Omental fat pad (tissue), 4 donors: ENCODE data around the gene ARL15. TPM values are rescaled to one million over a fixed set of nuclear protein-coding genes. Genes with fewer than 3 reads are reported as not detected.

ENCODE experiments used
- ATAC-seq: fragments of 150-250 bp; one replicate; pipeline ENCODE4 v1.9.1; 2016; ENCODE audit warnings: mild to moderate bottlenecking, moderate library complexity; ENCODE audit not compliant: low FRiP score
- DNase-seq: peaks from one replicate; pipeline ENCODE4 v3.0.0-alpha.2; 2019; ENCODE audit warnings: low spot score
- total RNA-seq, 4 donors: library from RNA; depleted of rRNA; stranded (reverse); fragments of >200 nt; gene quantifications; one replicate each; pipeline ENCODE4 v1.1.0, GENCODE V29; 2016
- TF ChIP-seq, protein P1 (sequence below), 3 donors: fragments of 450-650 bp; IDR thresholded peaks; one replicate each; pipeline ENCODE4 v1.5.1; 2016 to 2017; ENCODE audit warnings: antibody characterized with exemption in 3 of 3, mild to moderate bottlenecking in 3 of 3, moderate library complexity in 2 of 3

Gene ARL15
- total RNA-seq, 4 donors from 2014 or later = 18.9 to 39.2 (median 29.9) TPM

DNA sequence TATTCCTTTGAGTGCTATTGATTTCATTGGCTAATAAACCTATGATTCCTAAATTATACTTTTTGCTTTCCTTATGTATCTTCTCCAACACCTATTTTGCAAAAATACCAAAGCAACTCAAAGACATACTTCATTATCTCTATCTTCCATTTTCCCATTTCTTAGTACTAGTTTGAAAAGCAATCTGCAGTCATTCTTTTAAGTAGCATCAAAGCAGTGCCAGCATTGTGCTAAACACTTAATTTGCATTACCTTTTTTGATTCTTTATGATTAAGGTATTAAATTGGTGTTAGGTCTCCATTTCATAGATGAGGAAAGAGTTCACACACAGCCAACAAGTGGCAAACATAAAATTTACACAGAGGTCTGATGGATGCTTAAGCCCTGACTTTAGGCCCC lies 330.3 kb downstream of the ARL15 start:
- ATAC-seq = no peak
- no peak for DNase-seq
- TF ChIP-seq, protein P1, sequence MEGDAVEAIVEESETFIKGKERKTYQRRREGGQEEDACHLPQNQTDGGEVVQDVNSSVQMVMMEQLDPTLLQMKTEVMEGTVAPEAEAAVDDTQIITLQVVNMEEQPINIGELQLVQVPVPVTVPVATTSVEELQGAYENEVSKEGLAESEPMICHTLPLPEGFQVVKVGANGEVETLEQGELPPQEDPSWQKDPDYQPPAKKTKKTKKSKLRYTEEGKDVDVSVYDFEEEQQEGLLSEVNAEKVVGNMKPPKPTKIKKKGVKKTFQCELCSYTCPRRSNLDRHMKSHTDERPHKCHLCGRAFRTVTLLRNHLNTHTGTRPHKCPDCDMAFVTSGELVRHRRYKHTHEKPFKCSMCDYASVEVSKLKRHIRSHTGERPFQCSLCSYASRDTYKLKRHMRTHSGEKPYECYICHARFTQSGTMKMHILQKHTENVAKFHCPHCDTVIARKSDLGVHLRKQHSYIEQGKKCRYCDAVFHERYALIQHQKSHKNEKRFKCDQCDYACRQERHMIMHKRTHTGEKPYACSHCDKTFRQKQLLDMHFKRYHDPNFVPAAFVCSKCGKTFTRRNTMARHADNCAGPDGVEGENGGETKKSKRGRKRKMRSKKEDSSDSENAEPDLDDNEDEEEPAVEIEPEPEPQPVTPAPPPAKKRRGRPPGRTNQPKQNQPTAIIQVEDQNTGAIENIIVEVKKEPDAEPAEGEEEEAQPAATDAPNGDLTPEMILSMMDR (IDR thresholded peaks at IDR 0.05) = no peak

DNA sequence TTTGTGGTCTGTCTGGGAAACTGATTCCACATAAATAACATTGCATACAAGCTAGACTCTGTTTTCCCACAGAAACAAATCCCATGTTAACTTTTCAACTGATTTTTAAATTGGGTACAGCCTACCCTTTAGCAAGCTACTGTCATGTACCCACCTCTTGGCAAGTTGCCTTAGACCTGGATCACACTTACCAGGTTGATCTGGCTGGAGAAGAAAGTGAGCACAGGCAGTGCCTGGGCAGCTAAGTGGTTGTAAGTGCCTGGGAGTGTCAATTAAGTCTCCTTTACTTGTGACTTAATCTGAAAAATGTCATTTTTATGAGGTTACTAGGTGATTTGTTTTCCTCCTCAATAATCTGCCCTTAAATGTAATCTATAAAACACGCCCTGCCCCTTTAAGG lies 336.4 kb downstream of the ARL15 start:
- ATAC-seq (no peak), DNase-seq (no peak)
- TF ChIP-seq, protein P1 (IDR thresholded peaks at IDR 0.05) = no peak

DNA sequence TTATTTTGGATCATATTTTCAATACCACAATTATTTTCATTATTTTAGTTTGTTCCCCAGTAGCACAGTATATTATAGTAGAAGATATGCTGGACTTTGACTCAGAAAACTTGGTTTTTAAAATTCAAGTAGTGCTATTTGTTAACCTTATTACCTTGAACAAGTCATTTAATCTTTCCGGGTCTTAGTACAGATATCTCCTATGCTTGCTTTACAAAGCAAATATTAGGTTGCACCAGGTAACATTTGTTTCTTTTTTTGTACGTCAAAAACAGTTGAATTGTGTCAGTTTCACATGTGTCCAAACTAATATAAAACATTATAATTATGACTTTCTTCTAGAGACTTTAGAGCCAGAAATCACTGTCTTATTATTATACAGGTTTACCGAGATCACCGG lies 338.1 kb downstream of the ARL15 start:
- DNase-seq (no peak), ATAC-seq (no peak)
- TF ChIP-seq, protein P1 (IDR thresholded peaks at IDR 0.05) = no peak

DNA sequence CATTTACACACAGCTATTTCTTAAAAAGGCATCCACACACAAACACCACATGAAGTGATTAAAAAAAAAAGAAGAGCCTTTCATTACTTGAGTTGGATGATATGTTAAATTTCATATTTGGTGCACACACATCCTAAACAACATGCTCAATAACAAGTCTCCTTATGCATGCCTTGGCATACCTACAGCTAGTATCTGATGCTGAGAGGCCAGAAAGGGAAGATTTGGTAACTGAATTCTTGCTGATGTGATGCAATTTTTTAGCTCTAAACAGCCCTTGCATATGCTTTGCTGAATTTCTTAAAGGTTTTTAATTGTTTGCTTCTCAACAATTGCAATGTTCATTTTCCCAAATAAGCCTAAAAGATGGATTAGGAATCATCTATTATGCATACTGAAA lies 338.8 kb downstream of the ARL15 start:
- ATAC-seq = no peak
- TF ChIP-seq, protein P1 (IDR thresholded peaks at IDR 0.05) = no peak
- no peak for DNase-seq

DNA sequence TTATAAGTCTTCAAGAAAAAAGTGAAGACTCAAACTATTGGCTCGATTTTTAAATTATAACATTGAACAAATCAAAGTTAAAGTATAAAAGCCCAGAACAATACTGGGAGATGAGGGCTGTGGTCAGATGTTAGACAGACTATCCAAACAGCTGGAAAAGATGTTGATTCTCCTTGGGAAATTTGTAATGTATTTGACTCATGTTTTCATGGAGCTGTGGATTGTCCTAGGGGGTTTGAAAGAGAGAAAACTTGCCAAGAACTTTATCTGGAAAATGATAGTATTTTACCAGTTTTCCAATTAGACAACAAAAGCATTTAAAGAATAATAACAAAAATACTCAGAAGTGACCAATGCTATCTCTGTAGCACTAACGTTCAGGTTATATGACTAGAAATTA lies 339.2 kb downstream of the ARL15 start:
- TF ChIP-seq, protein P1 (IDR thresholded peaks at IDR 0.05) = no peak
- ATAC-seq (no peak), DNase-seq (no peak)

DNA sequence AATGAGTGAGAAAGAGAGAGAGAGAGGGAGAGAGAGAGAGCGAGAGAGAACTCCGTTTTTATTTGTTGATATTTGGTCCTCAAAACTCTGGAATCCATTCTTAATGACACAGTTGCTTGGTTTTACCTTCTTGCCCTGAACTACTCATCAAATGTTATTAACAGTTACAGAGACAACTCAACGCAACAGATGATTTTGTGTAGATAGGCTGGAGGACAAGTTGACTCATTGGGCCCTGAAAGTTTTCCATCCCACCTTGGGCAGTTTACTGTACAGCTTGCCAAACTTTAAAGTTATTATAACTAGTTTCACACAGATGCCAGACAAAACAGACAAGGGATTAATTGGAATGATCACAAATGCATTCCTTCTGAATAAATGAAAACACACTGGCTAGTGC lies 339.9 kb downstream of the ARL15 start:
- ATAC-seq (no peak), DNase-seq (no peak)
- TF ChIP-seq, protein P1 (IDR thresholded peaks at IDR 0.05) = no peak

DNA sequence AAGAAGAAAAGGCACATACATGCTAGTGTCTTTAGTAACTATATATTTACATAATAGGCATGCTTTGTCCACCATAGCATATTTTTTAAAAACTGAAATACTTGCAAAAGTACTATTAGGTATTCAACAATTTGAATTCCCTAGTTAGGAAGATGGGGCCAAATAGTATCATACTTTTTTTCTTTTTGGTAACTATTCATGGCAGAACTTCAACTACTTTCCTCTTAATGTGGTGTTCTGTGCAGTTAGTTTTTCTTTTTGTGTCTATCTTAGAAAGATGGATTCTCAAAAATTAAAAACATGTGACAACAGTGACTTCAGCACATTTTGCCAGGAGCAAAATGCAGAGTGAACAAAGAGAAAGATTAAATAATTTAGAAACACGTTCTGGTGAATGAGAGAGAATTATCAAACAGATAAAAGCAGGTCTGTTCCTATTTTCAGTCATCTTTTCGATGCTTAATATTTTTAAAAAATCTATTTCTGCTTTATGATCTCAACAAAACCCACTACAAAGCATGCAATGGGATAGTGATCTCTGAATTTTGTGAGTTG lies 341.1 kb downstream of the ARL15 start:
- TF ChIP-seq, protein P1 (IDR thresholded peaks at IDR 0.05) = no peak
- DNase-seq (no peak), ATAC-seq (no peak)
